Kidney tubule cell (primary cell): ENCODE results near the gene PHLDA1.
A peak's percentile ranks its signal among the peaks of the same experiment; 100 is the strongest.
"Not testable (repeated sequence)": the region's sequence is repeated elsewhere in the genome, so short reads cannot be mapped to it uniquely, and the experiment has no call there.

Experiments used
- DNase-seq: peaks from one replicate; pipeline ENCODE4 v3.0.0-alpha.2; 2018; ENCODE audit warnings: low spot score

PHLDA1 gene

DNA sequence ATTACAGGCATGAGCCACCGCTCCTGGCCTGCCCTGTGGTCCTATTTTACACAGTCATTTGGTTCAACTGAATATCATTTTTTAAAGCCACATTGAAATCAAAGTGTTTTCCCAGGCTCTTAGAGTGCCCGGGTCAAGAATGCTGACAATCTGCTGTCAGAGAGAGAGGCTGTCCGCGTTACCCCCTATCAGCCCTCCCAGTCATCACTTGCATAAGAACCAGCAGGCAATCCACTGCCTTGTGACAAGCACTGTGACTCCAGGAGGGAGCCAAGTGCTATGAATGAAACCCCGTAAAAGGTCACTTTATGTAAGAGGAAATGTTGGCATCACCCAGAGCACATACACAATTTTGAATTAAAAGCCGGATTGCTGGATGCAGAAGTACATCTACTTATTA is 13.5 kb downstream of the PHLDA1 start:
- peak; percentile 65 for DNase-seq

DNA sequence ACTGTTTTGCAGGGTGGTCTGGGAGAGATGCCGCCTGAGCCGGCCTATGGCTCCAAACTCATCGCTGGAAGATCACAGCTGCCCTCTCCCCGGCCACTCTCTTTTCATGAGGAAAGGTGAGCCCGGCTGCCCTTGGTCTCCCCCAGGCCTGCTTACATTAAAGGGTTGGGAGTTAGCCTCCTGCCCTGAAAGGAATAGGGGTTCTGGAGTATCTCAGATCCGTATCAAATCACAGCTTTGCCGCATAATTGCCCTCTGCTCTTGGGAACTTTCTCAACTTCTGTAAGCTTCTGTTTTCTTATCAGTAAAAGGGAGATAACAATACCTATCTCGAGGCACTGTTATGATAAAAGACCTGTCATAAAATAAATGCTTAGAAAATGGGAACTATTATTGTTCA is 17.6 kb downstream of the PHLDA1 start:
- DNase-seq, result no peak

DNA sequence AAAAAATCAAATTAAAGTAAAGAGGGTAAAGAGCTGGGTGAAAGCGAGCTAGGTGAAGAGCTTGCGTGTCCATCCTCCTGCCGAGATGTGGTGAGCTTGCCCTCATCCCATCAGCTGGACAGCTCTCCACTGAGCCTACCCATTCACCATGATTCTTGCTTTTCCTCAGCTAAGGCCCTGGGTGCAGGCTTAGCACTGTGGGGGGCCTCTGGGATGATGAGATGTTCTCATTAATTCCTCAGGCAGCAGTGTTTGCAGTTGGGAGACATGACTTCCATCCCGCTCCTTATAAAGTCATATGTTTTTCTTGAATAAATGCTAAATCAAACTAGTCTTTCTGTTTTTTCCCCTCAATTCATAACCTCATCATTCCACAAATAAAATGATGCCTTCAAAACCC is 18.0 kb downstream of the PHLDA1 start:
- DNase-seq, result no peak

DNA sequence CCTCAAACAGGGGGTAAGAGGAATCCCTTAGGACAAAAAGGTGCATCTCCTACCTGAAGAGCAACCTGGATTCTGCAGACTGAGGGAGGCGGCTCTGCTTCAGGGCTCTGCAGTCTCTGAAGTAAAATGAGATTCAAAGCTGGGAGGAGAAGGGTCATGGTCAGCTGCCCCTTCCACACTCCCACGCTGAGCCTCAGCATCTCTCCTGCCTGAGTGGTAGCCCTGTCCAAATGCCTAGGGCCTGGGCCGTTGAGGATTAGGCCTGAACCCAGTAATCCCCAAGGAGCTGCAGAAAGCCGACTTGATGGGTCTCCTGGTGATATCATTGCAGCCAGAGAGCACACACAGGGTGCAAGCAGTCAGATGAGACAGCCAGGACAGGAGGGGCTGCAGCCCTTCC is 18.9 kb downstream of the PHLDA1 start:
- DNase-seq, result no peak

DNA sequence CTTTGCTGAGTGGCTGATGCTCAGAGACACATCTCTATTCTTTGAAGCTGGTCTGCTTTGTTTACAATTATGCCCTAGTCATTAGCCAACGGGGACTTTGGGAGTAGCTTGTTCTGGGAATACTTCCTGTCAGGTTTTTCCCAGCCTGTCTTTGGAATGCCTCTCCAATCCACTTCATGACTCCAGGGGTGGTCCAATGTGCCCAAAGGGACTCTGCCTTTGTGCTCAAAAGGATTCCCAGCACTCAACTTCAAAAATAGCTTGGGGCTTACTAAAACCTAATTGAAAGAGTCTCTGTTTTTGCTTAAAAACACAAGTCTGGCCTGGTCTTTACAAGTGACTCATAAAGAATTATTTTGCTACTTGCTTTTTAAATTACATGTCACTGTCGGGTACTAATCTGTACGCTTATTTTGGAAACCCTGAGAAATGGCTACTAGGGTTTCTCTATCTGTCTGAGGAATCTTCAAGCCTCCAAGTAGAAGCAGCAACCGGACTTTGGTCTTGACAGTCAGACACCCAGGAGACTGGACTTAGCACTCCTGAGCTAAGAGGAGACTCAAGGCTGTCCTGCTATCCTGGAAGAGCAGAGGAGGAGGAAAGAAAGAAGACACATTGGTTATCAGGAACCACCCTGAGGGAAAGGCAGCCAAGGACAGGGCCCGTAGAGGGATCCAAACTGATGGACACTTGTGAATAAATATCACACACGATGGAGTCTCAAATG is 20.7 kb downstream of the PHLDA1 start:
- DNase-seq, result no peak

DNA sequence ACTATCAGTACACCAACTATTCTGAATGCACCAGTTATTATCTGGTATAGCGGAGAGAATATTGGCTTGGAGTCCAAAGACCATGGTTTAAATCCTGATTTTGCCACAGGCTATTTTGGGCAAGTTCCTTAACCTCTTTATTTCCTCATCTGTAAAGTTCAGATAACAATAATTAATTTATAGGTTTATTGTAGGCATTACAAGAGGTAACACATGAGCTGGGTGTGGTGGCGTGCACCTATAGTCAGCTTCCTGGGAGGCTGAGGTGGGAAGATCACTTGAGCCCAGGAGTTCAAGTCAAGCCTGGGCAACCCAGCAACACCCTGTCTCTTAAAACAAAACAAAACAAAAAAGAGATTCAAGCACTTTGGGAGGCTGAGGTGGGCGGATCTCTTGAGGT is 23.1 kb downstream of the PHLDA1 start:
- DNase-seq, result no peak

DNA sequence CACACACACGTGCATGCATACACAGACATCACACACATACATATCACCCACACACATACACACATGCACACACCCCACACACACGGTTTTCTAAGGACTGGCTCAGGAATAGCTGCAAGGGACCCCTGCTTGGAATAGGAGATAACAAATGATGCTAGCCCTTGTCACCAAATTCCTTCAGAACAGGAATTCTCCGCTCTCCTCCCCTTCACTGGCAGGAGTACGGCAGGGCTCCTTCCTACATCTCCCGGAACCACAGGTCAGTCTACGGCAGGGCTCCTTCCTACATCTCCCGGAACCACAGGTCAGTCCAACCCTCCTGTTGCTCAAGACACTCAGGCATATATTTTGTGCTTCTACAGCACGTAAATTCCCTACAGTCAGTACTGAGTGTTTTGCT is 23.9 kb downstream of the PHLDA1 start:
- no peak for DNase-seq

DNA sequence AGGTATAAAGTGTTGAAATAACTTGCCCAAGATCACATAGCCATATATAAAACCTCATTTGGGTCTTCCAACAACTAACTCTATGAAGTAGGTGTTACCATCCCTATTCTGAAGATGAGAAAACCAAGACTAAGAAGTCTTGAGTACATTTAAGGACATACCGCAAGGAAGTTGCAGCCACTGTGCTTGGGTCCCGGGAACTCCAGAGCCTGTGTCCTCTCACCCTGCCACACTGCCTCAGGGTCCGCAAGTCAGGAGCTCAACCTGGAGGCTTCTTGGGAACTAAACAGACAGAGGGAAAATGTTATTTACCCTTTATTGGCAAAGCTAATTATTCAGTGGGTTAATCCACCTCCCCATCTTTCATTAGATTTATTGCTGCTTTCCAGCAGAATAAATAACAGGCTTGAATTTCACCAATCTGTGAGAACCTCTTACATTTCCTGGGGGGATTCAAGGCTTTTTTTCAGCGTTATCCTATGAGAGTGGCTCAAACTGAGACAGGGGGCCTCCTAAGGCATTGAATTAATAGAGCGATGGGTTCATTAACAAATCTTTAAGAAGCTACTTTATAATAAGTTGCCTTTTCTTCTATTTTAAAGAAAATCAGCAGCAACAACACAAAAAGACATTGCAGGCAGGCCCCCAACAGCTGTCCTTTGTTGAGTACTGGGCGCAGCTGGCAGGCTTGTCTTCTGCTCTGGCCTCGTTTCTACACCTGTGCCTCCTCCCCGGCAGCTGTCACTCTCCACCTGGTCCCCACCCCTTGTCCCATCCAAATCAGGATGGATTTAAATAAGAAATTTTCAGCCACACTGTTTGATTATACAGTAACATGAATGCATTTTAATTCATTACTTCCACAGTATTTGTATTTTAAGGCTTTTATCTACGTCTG is 25.3 kb downstream of the PHLDA1 start:
- no peak for DNase-seq

DNA sequence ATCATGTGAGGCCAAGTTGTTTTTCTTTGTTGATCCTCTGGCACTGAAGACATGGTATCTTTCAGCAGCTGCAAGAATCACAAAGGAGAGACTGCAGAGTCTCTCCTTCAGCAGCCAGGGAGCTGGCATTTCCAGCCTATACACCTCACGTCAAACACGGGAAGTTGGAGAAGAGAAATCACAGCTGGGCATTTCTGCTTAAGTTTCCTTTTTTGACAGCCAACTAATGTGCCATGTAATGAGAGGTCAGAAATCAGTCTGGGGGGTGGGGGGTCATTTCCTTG is 28.3 kb downstream of the PHLDA1 start:
- no peak for DNase-seq

DNA sequence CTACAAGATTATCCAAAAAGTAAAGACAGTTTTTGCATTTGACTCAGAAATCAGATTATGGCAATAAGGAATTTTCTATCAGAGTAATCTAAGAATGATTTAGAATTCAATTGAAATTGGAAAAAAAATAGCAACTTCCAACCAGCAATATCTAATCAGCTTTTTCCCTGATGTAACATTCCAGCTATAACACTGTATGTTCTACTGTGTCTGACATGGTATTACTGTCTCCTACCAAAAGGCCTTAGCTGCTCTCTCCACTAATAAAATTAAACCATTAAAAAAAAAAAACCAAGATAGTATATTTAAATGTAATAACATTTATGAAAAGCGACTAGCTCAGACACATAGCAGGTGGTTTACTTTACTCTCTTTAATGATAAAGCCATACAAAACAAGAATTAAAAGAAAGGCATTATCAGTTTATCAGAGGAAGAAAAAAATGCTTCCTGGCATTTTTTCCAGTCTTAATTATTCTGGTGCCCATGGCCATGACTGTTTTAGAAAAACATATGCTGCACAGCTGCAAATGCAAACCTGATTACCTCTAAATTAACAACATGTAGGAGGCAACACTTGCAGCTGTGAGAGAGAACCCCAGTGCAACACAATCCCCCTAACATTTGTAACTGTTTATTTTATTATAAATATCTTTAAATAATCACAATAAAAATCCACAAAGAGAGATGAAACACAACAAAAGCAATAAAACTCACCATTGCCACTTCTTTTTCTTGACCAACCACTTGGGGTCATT is 28.8 kb downstream of the PHLDA1 start:
- no peak for DNase-seq

DNA sequence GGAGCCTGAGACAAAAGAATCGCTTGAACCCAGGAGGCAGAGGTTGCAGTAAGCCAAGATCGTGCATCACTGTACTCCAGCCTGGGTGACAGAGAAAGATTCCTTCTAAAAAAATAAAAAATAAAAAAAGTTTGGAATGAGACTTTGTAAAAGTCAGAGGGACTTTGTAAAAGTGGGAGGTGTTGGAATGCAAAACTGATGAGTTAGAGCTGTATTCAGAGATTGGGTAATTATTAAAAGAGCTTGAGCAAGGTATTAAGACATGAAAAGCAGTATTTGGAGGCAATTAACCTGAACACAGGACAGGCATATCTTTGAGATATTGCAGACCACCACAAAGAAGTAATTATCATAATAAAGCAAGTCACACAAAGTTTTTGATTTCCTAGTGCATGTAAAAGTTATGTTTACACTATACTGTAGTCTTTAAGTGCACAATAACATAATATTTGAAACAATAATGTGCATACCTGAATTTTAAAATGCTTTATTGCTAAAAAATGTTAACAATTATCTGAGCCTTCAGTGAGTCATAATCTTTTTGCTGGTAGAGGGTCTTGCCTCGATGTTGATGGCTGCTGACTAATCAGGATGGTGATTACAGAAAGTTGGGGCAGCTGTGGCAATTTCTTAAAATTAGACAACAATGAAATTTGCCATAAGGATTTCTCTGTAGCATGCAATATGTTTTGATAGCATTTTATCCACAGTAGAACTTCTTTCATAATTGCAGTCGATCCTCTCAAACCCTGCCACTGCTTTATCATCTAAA is 33.1 kb downstream of the PHLDA1 start:
- DNase-seq, result peak; percentile 43

DNA sequence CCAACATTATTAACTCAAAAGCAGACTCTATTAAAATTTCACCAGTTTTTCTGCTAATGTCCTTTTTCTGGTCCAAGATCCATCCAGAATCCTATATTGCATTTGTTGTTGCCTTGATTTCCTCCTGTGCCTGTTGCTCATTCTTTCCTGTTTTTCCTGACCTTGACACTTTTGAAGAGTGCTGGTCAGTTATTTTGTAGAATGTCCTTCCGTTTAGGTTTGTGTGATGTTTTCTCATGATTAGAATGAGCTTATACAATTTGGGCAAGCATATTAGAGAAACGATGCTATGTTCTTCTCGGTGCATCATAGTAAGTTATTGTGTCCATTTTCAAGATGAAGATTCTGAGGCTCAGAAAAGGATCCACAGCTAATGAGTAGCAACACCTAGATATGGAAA is 33.9 kb downstream of the PHLDA1 start:
- no peak for DNase-seq

DNA sequence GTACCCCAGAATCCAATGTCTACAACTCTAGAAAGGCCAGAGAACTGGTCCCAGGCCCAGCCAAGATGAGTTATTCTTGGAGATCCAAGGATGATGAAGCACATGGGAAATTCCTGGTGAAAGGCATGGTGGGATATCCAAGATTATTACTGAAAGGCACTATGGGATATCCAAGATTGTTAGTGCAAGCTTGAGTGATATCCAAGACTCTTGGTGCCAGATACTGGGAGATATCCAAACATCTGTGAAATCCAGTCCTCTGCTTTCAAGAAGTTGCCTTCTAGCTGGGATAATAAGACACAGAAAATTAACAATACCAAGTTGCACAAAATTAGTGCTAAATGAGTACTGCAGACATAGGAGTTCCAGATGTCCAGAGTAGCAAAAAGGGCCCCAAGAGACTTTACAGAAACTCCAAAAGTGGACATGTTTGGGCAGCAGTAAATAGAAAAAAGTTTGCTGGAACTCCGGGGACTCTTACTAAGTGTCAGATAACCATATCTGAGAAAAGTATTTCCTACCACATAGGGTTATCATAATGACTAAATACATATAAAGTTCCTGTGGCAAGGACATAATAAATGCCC is 34.6 kb downstream of the PHLDA1 start:
- DNase-seq, result no peak

DNA sequence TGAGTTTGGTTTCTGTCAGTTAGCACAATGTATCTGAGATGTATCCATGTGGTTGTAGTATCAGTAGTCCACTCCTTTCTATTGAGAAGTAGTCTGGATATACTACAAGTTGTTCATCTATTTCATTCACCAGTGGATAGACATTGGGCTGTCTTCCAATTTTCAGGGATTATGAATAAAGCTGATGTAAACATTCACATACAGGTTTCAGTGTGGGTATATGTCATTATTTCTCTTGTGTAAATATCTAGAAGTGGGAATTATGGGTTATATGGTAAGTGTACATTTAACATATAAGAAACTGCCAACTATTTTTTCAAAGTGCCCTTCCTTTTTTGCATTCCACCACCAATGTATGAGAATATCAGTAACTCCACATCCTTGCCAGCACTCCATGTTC is 35.9 kb downstream of the PHLDA1 start:
- DNase-seq, result no peak

DNA sequence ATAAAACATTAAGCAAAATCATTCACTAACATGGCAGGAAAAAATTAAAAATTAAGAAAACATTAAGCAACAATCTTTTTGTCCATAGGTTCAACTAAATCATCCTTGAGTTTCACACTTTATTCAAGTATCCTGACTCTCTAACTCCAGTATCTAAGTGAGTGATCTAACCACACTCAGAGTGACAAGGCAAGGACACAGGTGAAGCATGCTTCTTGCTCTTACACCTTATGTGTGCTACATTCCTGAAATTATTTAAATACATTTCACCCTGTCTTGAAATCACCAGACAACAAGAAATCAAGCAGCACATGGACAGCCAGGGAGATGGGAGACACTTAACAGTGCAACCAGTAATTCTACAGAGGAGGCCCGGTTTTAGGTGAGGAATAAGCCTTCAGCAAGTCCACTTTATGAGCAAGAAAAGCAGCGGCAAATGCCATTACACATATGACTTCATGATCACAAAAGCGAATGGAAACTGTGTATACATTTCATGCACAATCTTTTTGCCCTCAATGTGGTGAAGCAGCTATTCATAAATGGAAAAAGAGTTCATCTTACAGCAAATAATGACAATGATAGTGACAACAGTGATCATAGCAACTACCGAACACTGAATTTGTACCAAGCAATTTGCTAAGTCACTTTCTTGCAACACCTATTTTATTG is 37.4 kb downstream of the PHLDA1 start:
- peak; percentile 55 for DNase-seq

DNA sequence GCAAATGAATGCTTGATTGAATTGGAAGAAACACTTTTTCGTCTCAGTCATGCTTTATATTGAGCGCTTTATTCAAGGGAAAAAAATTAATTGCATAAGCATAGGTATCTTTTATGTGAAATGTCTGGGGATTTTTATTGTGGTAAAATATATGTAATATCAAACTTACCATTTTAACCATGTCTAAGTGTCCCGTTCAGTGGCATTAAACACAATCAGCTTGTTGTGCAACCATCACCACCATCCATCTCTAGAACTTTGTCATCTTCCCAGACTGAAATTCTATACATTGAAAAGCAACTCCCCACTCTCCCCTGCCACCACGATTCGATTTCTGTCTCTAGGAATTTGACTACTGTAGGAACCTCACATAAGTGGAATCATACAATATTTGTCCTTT is 39.8 kb downstream of the PHLDA1 start:
- no peak for DNase-seq

DNA sequence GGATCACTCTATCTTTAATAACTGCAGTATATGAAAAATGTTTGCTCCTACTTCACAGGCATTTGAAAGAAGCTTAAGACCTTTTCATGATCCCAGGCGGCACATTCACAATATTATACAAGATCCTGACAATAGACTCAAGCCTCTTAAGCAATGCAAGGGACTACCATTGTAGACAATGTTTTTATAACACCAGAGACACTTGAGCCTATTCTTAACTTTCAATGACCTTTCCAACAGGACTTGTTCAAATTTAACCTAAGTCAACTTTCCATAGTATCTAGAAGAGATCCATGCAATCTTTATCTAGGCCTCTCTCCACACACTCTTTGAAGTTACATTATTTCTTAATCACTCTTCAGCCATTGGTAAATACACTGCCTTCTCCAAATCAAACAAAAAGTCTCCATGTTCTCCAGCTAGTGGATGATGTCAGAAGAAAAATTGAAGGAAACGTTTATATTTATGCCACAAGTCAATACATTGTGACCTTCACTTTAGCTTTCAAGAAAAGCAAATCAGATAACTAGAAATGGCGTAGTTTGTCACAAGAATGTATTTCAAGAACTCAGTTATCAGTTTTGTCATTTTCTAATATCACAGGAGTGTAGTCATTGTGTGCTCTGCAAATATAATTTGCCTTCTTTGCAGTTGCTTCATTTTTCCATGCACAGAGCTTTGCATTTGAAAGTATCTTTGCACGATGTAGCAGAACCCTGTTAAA is 41.2 kb downstream of the PHLDA1 start:
- no peak for DNase-seq

DNA sequence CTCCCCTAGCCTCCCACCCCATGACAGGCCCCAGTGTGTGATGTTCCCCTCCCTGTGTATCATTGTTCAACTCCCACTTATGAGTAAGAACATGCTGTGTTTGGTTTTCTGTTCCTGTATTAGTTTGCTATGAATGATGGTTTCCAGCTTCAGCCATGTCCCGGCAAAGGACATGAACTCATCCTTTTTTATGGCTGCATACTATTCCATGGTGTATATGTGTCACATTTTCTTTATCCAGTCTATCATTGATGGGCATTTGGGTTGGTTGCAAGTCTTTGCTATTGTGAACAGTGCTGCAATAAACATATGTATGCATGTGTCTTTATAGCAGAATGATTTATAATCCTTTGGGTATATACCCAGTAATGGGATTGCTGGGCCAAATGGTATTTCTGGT is 43.9 kb downstream of the PHLDA1 start:
- not testable (repeated sequence) for DNase-seq

DNA sequence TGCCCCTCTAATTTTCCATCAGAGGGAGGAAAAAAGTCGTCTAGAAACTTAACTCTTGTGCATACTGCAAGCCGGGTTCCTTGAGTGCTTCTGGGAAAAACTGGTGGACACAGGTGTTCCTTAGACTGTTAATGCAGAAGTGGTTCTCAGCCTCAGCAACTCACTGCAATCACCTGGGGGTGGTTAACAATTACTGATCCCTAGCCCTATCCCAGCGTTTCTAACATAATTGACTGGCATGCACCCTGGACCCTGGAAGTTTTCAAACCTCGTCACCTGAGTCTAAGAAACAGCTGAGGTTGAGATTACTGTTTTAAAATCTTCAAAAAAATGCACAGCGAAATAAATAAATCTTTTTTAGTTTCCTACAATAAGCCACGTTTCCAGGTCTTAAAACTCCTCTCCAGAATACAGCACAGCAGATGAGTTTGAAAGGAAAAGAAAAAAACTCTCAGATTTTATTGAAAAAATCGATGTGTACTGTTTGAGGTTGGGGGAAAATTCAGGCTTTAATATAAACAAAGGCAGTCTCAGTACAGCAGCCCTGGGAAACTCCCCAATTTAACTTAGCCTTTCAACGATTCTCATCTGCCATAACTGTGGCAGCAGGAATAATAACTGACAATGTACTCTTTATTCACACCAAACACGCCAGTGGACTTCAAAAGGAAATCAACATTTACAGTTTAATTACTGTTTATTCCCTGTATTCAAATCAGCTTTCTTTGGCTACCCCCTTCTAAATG is 45.4 kb downstream of the PHLDA1 start:
- DNase-seq, result peak; percentile 26

DNA sequence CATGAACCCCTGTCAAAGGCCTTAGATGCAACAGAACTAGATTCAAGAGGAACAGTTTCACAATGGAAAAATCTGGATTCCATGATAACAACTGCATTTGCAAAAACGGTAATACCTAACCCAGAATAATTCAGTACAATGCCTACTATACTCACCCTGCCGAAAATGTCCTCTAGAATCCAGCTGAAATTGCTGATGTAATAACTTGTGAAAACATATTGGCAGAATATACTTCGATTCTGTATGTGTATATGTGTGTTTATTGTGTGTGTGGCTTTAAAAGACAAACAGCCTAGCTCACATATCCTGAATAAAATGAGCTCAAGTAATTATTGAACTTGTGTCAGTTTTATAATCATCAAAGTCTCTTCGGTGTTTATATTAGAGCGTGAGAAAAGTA is 46.0 kb downstream of the PHLDA1 start:
- no peak for DNase-seq
